IPS DF 19.7 (cell line): ENCODE measurements around the gene OR10A4.
"Not testable (repeated sequence)": the region's sequence is repeated elsewhere in the genome, so short reads cannot be mapped to it uniquely, and the experiment has no call there.

Source experiments
- DNase-seq: peaks from one replicate; pipeline ENCODE4 v3.0.0-alpha.2; 2013; ENCODE audit warnings: low read depth, low spot score

The OR10A4 gene

GRCh38 chr11:6876325-6876724 is at the start of gene OR10A4:
OR10A4 (plus strand) TSS chr11:6876625; CDS start chr11:6876648, 23 bp downstream.
- no peak for DNase-seq

GRCh38 chr11:6828103-6828502 is 48.3 kb upstream of the OR10A4 start:
- no peak for DNase-seq

- no peak for DNase-seq
Measured at GRCh38 chr11:6833356-6833755, 43.1 kb upstream of the OR10A4 start.

GRCh38 chr11:6834021-6834420 is 42.4 kb upstream of the OR10A4 start:
- DNase-seq, result no peak

GRCh38 chr11:6841694-6842093 is 34.7 kb upstream of the OR10A4 start:
- DNase-seq, result no peak

GRCh38 chr11:6843670-6844069 is 32.8 kb upstream of the OR10A4 start:
- no peak for DNase-seq

GRCh38 chr11:6844356-6844755 is 32.1 kb upstream of the OR10A4 start:
- DNase-seq, result no peak

- DNase-seq, result no peak
Measured at GRCh38 chr11:6845383-6845782, 31.0 kb upstream of the OR10A4 start, which contains the start of gene OR10A5. OR10A5 (plus strand) TSS chr11:6845683; CDS start chr11:6845683, 0 bp downstream.

GRCh38 chr11:6850526-6850925 is 25.9 kb upstream of the OR10A4 start:
- no peak for DNase-seq

- DNase-seq, result not testable (repeated sequence)
Measured at GRCh38 chr11:6854801-6855200, 21.6 kb upstream of the OR10A4 start.

- no peak for DNase-seq
Measured at GRCh38 chr11:6855971-6856541, 20.4 kb upstream of the OR10A4 start.

GRCh38 chr11:6856871-6857270 is 19.6 kb upstream of the OR10A4 start:
- DNase-seq, result no peak

- no peak for DNase-seq
Measured at GRCh38 chr11:6862961-6863360, 13.5 kb upstream of the OR10A4 start, which contains the start of gene OR10A2. OR10A2 (plus strand) TSS chr11:6863057; CDS start chr11:6869755, 6,698 bp downstream.

- no peak for DNase-seq
Measured at GRCh38 chr11:6864438-6864837, 12.0 kb upstream of the OR10A4 start.

GRCh38 chr11:6871278-6871677 is 5.1 kb upstream of the OR10A4 start:
- no peak for DNase-seq

- no peak for DNase-seq
Measured at GRCh38 chr11:6875761-6876160, 664 bp upstream of the OR10A4 start.

- no peak for DNase-seq
Measured at GRCh38 chr11:6876914-6877313, 489 bp downstream of the OR10A4 start.

- DNase-seq, result no peak
Measured at GRCh38 chr11:6882751-6883150, 6.3 kb downstream of the OR10A4 start.

GRCh38 chr11:6887711-6888110 is 11.3 kb downstream of the OR10A4 start:
- not testable (repeated sequence) for DNase-seq

- no peak for DNase-seq
Measured at GRCh38 chr11:6888830-6889229, 12.4 kb downstream of the OR10A4 start.

GRCh38 chr11:6889835-6890234 is 13.4 kb downstream of the OR10A4 start:
- DNase-seq, result no peak

GRCh38 chr11:6892400-6892799 is 16.0 kb downstream of the OR10A4 start, which contains the start of gene OR2D2:
OR2D2 (minus strand) TSS chr11:6892500; CDS start chr11:6892500, 0 bp downstream.
- DNase-seq, result no peak

- no peak for DNase-seq
Measured at GRCh38 chr11:6894097-6894496, 17.7 kb downstream of the OR10A4 start.

GRCh38 chr11:6895010-6895409 is 18.6 kb downstream of the OR10A4 start:
- no peak for DNase-seq
